HEK293 (cell line): Measurements from ENCODE around the gene BANF2.

Source experiments
- CTCF ChIA-PET: fragments of 350-600 bp; formaldehyde crosslinking; extraction: SDS; loops from one replicate; lab custom pipeline; 2021; ENCODE audit warnings: antibody characterized with exemption; lab: Yijun Ruan, JAX
- POLR2A ChIA-PET: fragments of 300-600 bp; formaldehyde crosslinking; extraction: SDS; loops from one replicate; lab custom pipeline; 2020; ENCODE audit warnings: antibody characterized with exemption, inconsistent platforms; lab: Yijun Ruan, JAX
- H3K27ac ChIP-seq: fragments of 200-500 bp; sonication (Bioruptor generic); 2 replicates; pipeline ENCODE4 v1.5.1; 2014; ENCODE audit warnings: low read depth, low read length, control low read depth, inconsistent platforms; ENCODE audit errors: extremely low read depth
- H3K36me3 ChIP-seq, 2 experiments: fragments of 200-500 bp in 1 of 2; sonication (Bioruptor generic) in 1 of 2; 1 replicate in 1 of 2; 2 replicates in 1 of 2; pipeline ENCODE4 v1.5.1; 2014 to 2017; ENCODE audit warnings: inconsistent platforms in 2 of 2, low read length in 2 of 2; ENCODE audit not compliant: control insufficient read depth in 2 of 2, insufficient read depth in 1 of 2
- H3K4me1 ChIP-seq: fragments of 200-500 bp; sonication (Bioruptor generic); 2 replicates; pipeline ENCODE4 v1.5.1; 2014; ENCODE audit warnings: mild to moderate bottlenecking, low read length, inconsistent platforms; ENCODE audit not compliant: control insufficient read depth, insufficient read depth
- H3K4me3 ChIP-seq: 2 replicates; pipeline ENCODE4 v1.5.1; 2011; ENCODE audit warnings: low read depth, mild to moderate bottlenecking, control low read depth, low read length, moderate library complexity
- H3K9me3 ChIP-seq: fragments of 200-500 bp; sonication (Bioruptor generic); 2 replicates; pipeline ENCODE4 v1.5.1; 2014; ENCODE audit warnings: low read depth, low read length, inconsistent platforms; ENCODE audit not compliant: control insufficient read depth, insufficient read depth
- GFI1B ChIP-seq: fragments of 450-650 bp; formaldehyde crosslinking; IDR thresholded peaks from 2 replicates; pipeline ENCODE4 v1.5.1; 2016; ENCODE audit warnings: missing biosample characterization, missing genetic modification characterization
- KLF10 ChIP-seq: fragments of 450-650 bp; IDR thresholded peaks from 2 replicates; pipeline ENCODE4 v1.5.1; 2018; ENCODE audit warnings: missing biosample characterization, mild to moderate bottlenecking, missing genetic modification characterization
- KLF8 ChIP-seq: fragments of 450-650 bp; formaldehyde crosslinking; IDR thresholded peaks from 2 replicates; pipeline ENCODE4 v1.5.1; 2016; ENCODE audit warnings: missing biosample characterization, missing genetic modification characterization
- SCRT1 ChIP-seq: fragments of 450-650 bp; formaldehyde crosslinking; IDR thresholded peaks from 2 replicates; pipeline ENCODE4 v1.5.1; 2016; ENCODE audit warnings: missing biosample characterization, missing genetic modification characterization, borderline replicate concordance
- ZBTB21 ChIP-seq: fragments of 450-650 bp; formaldehyde crosslinking; IDR thresholded peaks from 2 replicates; pipeline ENCODE4 v1.5.1; 2017; ENCODE audit warnings: missing biosample characterization, missing genetic modification characterization
- ZFP3 ChIP-seq: fragments of 450-650 bp; formaldehyde crosslinking; IDR thresholded peaks from 2 replicates; pipeline ENCODE4 v1.5.1; 2016; ENCODE audit warnings: low read depth, missing biosample characterization, missing genetic modification characterization
- ZNF114 ChIP-seq: fragments of 450-650 bp; formaldehyde crosslinking; IDR thresholded peaks from 2 replicates; pipeline ENCODE4 v1.5.0; 2017; ENCODE audit warnings: missing biosample characterization, missing genetic modification characterization
- ZNF175 ChIP-seq: fragments of 450-650 bp; formaldehyde crosslinking; IDR thresholded peaks from 2 replicates; pipeline ENCODE4 v1.5.1; 2016; ENCODE audit warnings: missing biosample characterization, missing genetic modification characterization
- ZNF561 ChIP-seq: fragments of 450-650 bp; IDR thresholded peaks from 2 replicates; pipeline ENCODE4 v1.5.1; 2018; ENCODE audit warnings: missing biosample characterization, missing genetic modification characterization, borderline replicate concordance
- ZNF623 ChIP-seq: fragments of 450-650 bp; formaldehyde crosslinking; IDR thresholded peaks from 2 replicates; pipeline ENCODE4 v1.5.1; 2016; ENCODE audit warnings: missing biosample characterization, missing genetic modification characterization
- ZNF777 ChIP-seq: fragments of 450-650 bp; formaldehyde crosslinking; IDR thresholded peaks from 2 replicates; pipeline ENCODE4 v1.5.1; 2017; ENCODE audit warnings: missing biosample characterization, missing genetic modification characterization, borderline replicate concordance
- ZNF785 ChIP-seq: fragments of 450-650 bp; formaldehyde crosslinking; IDR thresholded peaks from 2 replicates; pipeline ENCODE4 v1.5.1; 2016; ENCODE audit warnings: missing biosample characterization, missing genetic modification characterization
- ZNF837 ChIP-seq: fragments of 450-650 bp; formaldehyde crosslinking; IDR thresholded peaks from 2 replicates; pipeline ENCODE4 v1.5.1; 2016; ENCODE audit warnings: missing biosample characterization, missing genetic modification characterization
- ZSCAN16 ChIP-seq: fragments of 450-650 bp; formaldehyde crosslinking; IDR thresholded peaks from 2 replicates; pipeline ENCODE4 v1.5.1; 2016; ENCODE audit warnings: missing biosample characterization, missing genetic modification characterization
- TF ChIP-seq, protein P1 (sequence below): fragments of 450-650 bp; formaldehyde crosslinking; IDR thresholded peaks from 2 replicates; pipeline ENCODE4 v1.5.1; 2016; ENCODE audit warnings: missing biosample characterization, missing genetic modification characterization
- TF ChIP-seq, protein P2 (sequence below): fragments of 450-650 bp; formaldehyde crosslinking; IDR thresholded peaks from 2 replicates; pipeline ENCODE4 v1.5.1; 2016; ENCODE audit warnings: missing biosample characterization, missing genetic modification characterization
- TF ChIP-seq, protein P3 (sequence below): fragments of 450-650 bp; IDR thresholded peaks from 2 replicates; pipeline ENCODE4 v1.5.1; 2018; ENCODE audit warnings: missing biosample characterization, mild to moderate bottlenecking, missing genetic modification characterization
- TF ChIP-seq, protein P4 (sequence below): fragments of 450-650 bp; formaldehyde crosslinking; IDR thresholded peaks from 2 replicates; pipeline ENCODE4 v1.5.1; 2016; ENCODE audit warnings: missing biosample characterization, missing genetic modification characterization
- TF ChIP-seq, protein P5 (sequence below): fragments of 450-650 bp; formaldehyde crosslinking; IDR thresholded peaks from 2 replicates; pipeline ENCODE4 v1.5.1; 2016; ENCODE audit warnings: missing biosample characterization, missing genetic modification characterization
- TF ChIP-seq, protein P6 (sequence below): fragments of 450-650 bp; formaldehyde crosslinking; IDR thresholded peaks from 2 replicates; pipeline ENCODE4 v1.5.1; 2017; ENCODE audit warnings: missing biosample characterization, missing genetic modification characterization
- TF ChIP-seq, protein P7 (sequence below): fragments of 450-650 bp; formaldehyde crosslinking; IDR thresholded peaks from 2 replicates; pipeline ENCODE4 v1.5.1; 2016; ENCODE audit warnings: missing biosample characterization, missing genetic modification characterization

BANF2 gene

DNA sequence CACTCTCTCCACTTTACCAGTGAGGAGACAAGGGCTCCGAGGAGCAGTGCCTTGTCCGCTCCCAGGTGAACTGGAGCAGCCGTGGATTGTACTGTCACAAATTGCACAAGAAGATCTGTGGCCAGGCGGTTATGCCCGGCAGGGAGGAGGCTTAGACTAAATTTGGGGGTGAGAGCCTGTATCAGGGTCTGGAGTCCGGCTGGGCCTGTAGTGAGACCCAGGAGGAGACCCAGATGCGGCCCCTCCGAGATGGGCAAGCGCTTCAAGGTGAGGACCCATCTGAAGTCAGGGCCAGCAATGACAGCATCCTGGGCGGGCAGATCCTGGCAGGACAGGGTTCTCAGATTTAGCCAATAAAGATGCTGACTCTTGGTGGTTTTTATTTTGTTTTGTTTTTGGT lies 27.6 kb downstream of the BANF2 start:
- no peaks in the 10 kb centered on the region for H3K4me1 ChIP-seq
- no peak for TF ChIP-seq ZNF785 (tag by site-specific recombination)
- TF ChIP-seq ZSCAN16 (tag by site-specific recombination) = no peak
- no peak for TF ChIP-seq SCRT1 (tag by site-specific recombination)
- no peak for TF ChIP-seq ZNF175 (tag by site-specific recombination)
- TF ChIP-seq KLF10 (tag by site-specific recombination) = no peak
- no peak for TF ChIP-seq ZNF561 (tag by site-specific recombination)
- H3K36me3 ChIP-seq = no peaks in the 10 kb centered on the region
- ChIA-PET CTCF (no interaction called here), POLR2A (no interaction called here)
- H3K4me3 ChIP-seq = no peak overlapping the region
- no peaks in the 10 kb centered on the region for H3K9me3 ChIP-seq
- no peak overlapping the region for H3K27ac ChIP-seq

DNA sequence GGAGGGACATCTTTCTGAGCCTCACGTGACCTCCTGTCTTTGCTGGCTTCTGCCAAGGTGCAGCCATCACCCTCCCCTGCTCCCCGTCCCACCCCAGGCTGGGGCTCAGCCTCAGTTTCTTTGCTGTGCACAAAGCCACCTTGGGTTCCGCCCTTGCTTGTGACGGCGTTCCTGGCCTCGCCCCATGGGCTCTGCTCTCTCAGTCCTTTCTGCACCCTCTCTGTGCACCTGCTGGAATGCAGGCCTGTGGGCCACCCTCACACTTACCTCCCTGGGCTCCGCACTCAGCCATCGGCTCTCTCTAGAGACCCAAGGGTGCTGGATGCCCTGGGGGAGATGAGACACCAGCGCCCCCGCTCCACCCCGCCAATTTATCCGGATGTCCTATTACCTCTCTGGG lies 28.3 kb downstream of the BANF2 start:
- Histone ChIP-seq H3K4me1 (no peaks in the 10 kb centered on the region), H3K4me3 (no peak overlapping the region), H3K36me3 (no peaks in the 10 kb centered on the region), H3K27ac (no peak overlapping the region), H3K9me3 (no peaks in the 10 kb centered on the region)
- CTCF ChIA-PET = interaction anchor here (0.7 to 0.9 kb wide), 2 partner anchors 15 to 41 kb away, joined by 3 read pairs; no protein-coding TSS in a partner anchor
- POLR2A ChIA-PET = interaction anchor here (1.3 kb wide), 1 partner anchor 46 kb away, joined by 5 read pairs; the partner anchor contains the start of gene RRBP1
- TF ChIP-seq, protein P1, sequence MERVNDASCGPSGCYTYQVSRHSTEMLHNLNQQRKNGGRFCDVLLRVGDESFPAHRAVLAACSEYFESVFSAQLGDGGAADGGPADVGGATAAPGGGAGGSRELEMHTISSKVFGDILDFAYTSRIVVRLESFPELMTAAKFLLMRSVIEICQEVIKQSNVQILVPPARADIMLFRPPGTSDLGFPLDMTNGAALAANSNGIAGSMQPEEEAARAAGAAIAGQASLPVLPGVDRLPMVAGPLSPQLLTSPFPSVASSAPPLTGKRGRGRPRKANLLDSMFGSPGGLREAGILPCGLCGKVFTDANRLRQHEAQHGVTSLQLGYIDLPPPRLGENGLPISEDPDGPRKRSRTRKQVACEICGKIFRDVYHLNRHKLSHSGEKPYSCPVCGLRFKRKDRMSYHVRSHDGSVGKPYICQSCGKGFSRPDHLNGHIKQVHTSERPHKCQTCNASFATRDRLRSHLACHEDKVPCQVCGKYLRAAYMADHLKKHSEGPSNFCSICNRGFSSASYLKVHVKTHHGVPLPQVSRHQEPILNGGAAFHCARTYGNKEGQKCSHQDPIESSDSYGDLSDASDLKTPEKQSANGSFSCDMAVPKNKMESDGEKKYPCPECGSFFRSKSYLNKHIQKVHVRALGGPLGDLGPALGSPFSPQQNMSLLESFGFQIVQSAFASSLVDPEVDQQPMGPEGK (tag by site-specific recombination) = no peak
- TF ChIP-seq ZNF114 (tag by site-specific recombination) (no peak), ZFP3 (no peak), KLF8 (tag by site-specific recombination) (no peak), ZNF777 (tag by site-specific recombination) (no peak), GFI1B (tag by site-specific recombination) (no peak), ZBTB21 (tag by site-specific recombination) (no peak), ZNF623 (tag by site-specific recombination) (no peak), ZNF837 (no peak)
- TF ChIP-seq, protein P2, sequence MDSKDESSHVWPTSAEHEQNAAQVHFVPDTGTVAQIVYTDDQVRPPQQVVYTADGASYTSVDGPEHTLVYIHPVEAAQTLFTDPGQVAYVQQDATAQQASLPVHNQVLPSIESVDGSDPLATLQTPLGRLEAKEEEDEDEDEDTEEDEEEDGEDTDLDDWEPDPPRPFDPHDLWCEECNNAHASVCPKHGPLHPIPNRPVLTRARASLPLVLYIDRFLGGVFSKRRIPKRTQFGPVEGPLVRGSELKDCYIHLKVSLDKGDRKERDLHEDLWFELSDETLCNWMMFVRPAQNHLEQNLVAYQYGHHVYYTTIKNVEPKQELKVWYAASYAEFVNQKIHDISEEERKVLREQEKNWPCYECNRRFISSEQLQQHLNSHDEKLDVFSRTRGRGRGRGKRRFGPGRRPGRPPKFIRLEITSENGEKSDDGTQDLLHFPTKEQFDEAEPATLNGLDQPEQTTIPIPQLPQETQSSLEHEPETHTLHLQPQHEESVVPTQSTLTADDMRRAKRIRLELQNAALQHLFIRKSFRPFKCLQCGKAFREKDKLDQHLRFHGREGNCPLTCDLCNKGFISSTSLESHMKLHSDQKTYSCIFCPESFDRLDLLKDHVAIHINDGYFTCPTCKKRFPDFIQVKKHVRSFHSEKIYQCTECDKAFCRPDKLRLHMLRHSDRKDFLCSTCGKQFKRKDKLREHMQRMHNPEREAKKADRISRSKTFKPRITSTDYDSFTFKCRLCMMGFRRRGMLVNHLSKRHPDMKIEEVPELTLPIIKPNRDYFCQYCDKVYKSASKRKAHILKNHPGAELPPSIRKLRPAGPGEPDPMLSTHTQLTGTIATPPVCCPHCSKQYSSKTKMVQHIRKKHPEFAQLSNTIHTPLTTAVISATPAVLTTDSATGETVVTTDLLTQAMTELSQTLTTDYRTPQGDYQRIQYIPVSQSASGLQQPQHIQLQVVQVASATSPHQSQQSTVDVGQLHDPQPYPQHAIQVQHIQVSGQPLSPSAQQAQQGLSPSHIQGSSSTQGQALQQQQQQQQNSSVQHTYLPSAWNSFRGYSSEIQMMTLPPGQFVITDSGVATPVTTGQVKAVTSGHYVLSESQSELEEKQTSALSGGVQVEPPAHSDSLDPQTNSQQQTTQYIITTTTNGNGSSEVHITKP (tag by site-specific recombination) = no peak
- TF ChIP-seq, protein P3, sequence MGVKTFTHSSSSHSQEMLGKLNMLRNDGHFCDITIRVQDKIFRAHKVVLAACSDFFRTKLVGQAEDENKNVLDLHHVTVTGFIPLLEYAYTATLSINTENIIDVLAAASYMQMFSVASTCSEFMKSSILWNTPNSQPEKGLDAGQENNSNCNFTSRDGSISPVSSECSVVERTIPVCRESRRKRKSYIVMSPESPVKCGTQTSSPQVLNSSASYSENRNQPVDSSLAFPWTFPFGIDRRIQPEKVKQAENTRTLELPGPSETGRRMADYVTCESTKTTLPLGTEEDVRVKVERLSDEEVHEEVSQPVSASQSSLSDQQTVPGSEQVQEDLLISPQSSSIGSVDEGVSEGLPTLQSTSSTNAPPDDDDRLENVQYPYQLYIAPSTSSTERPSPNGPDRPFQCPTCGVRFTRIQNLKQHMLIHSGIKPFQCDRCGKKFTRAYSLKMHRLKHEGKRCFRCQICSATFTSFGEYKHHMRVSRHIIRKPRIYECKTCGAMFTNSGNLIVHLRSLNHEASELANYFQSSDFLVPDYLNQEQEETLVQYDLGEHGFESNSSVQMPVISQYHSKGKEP (tag by site-specific recombination) = no peak
- TF ChIP-seq, protein P4, sequence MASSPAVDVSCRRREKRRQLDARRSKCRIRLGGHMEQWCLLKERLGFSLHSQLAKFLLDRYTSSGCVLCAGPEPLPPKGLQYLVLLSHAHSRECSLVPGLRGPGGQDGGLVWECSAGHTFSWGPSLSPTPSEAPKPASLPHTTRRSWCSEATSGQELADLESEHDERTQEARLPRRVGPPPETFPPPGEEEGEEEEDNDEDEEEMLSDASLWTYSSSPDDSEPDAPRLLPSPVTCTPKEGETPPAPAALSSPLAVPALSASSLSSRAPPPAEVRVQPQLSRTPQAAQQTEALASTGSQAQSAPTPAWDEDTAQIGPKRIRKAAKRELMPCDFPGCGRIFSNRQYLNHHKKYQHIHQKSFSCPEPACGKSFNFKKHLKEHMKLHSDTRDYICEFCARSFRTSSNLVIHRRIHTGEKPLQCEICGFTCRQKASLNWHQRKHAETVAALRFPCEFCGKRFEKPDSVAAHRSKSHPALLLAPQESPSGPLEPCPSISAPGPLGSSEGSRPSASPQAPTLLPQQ (tag by site-specific recombination) = no peak
- TF ChIP-seq, protein P5, sequence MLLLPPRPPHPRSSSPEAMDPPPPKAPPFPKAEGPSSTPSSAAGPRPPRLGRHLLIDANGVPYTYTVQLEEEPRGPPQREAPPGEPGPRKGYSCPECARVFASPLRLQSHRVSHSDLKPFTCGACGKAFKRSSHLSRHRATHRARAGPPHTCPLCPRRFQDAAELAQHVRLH (tag by site-specific recombination) = no peak
- TF ChIP-seq, protein P6, sequence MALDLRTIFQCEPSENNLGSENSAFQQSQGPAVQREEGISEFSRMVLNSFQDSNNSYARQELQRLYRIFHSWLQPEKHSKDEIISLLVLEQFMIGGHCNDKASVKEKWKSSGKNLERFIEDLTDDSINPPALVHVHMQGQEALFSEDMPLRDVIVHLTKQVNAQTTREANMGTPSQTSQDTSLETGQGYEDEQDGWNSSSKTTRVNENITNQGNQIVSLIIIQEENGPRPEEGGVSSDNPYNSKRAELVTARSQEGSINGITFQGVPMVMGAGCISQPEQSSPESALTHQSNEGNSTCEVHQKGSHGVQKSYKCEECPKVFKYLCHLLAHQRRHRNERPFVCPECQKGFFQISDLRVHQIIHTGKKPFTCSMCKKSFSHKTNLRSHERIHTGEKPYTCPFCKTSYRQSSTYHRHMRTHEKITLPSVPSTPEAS = no peak
- TF ChIP-seq, protein P7, sequence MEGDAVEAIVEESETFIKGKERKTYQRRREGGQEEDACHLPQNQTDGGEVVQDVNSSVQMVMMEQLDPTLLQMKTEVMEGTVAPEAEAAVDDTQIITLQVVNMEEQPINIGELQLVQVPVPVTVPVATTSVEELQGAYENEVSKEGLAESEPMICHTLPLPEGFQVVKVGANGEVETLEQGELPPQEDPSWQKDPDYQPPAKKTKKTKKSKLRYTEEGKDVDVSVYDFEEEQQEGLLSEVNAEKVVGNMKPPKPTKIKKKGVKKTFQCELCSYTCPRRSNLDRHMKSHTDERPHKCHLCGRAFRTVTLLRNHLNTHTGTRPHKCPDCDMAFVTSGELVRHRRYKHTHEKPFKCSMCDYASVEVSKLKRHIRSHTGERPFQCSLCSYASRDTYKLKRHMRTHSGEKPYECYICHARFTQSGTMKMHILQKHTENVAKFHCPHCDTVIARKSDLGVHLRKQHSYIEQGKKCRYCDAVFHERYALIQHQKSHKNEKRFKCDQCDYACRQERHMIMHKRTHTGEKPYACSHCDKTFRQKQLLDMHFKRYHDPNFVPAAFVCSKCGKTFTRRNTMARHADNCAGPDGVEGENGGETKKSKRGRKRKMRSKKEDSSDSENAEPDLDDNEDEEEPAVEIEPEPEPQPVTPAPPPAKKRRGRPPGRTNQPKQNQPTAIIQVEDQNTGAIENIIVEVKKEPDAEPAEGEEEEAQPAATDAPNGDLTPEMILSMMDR (tag by site-specific recombination) = no peak
